ENCODE results near the gene GP9.
"Not testable (repeated sequence)": the region's sequence is repeated elsewhere in the genome, so short reads cannot be mapped to it uniquely, and the experiment has no call there.

GP9 gene

DNA sequence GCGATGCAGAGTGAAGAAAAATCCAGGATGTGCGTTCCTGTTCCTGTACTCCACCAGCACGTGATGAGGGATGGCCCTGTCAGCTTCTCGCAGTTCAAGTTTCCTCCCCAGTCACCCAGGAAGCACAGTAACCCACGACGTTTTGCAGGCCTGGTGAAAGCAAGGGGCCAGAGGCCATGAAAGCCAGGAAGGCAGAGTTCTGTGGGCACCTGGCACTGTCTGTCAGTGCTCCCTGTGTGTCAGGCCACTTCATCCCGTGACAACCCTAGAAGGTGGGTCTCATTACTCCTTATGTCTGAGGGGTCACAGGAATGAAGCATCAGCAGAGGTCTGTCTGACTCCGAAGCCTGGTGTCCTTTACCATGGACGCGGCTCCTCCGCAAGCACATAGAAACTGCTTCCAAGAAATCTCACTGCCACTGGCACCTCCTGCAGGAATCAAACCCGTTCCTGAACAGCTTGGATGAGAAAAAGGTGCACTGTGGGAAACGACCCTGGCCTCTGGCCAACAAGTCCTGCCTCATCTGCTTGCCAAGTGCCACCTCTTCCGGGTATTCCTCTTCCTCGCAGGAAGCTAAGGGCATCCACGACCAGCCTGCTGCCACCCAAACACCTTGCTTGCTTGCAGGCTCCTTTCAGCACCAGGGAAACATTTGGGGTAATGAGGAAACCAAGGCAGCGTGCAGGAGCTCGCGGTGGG is 46.4 kb downstream of the GP9 start:
- TF ChIP-seq CTCF (IDR thresholded peaks at IDR 0.05; ENCODE audit: extremely low read depth, insufficient read depth, missing control alignments), result no peak
- DNase-seq (ENCODE audit: low spot score), result no peak
- in situ Hi-C loops (cut with MboI; ENCODE audit: low pct_unique_long_range_greater_than_20kb, low sequenced_read_pairs, unreplicated experiment), result no loop called here

DNA sequence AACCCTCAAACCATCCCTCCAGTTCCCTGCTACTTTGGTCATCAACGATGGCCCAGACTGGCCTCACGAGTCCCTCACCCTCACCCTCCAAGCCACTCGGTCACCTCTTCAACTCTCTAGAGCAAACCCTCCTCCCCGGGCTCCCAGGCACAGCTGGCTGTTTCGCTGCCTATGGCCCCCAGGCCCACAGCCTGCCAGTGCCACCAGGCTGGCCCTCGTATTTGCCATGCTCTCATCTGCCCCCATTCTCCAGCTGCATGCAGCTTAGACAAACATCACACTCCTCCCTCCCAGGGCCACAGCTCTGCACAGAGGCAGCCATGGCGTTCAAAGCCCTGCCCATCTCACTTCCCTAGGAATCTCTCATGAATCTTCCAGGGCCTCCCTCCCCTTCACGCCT is 47.2 kb downstream of the GP9 start:
- in situ Hi-C loops (cut with MboI; ENCODE audit: low pct_unique_long_range_greater_than_20kb, low sequenced_read_pairs, unreplicated experiment), result no loop called here
- DNase-seq (ENCODE audit: low spot score), result no peak
- no peak for TF ChIP-seq CTCF (IDR thresholded peaks at IDR 0.05; ENCODE audit: extremely low read depth, insufficient read depth, missing control alignments)

GRCh38 chr3:129111076-129111780 is 50.6 kb downstream of the GP9 start:
- in situ Hi-C loops (cut with MboI; ENCODE audit: low pct_unique_long_range_greater_than_20kb, low sequenced_read_pairs, unreplicated experiment); DNase-seq (ENCODE audit: low spot score): not testable (repeated sequence)
